CD4-positive, alpha-beta T cell treated with Interleukin-15 for 4 hours (primary cell): ENCODE measurements around the gene RIPPLY3.

Source experiments
- DNase-seq: peaks from one replicate; pipeline ENCODE4 v3.0.0-alpha.2; 2020; ENCODE audit warnings: low spot score

Gene RIPPLY3

GRCh38 chr21:37061926-37062592, 55.6 kb downstream of the RIPPLY3 start:
- DNase-seq = no peak

- DNase-seq = no peak
Measured at GRCh38 chr21:37062593-37062935, 56.1 kb downstream of the RIPPLY3 start.

GRCh38 chr21:37063433-37063832, 56.9 kb downstream of the RIPPLY3 start:
- DNase-seq = no peak

GRCh38 chr21:37064841-37065240, 58.3 kb downstream of the RIPPLY3 start:
- no peak for DNase-seq

DNA sequence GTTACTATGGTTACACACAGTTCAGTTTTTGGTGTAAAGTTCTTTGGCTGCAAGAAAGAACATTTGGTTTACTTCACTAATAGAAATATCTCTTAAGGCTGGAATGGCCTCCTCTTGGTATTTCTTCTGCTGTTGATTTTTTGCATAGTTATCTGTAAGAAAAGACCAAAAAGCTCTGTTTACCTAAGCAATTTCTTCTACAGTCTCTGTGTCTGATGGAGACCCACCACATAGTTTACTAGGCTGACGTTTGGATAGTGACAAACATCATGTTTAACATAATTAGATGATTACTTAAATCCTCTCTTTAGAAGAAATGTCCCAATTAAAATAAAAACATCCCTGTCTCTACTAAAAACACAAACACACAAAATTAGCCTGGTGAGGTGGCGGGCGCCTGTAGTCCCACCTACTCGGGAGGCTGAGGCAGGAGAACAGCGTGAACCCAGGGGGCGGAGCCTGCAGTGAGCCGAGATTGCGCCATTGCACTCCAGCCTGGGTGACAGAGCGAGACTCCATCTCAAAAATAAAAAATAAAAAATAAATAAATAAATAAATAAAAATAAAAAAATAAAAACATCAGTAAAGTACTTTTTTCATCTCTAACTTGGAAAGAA, 59.2 kb downstream of the RIPPLY3 start:
- no peak for DNase-seq
